Nephron (organoid): ENCODE data around the gene TMC7.
"Not testable (repeated sequence)": the region's sequence is repeated elsewhere in the genome, so short reads cannot be mapped to it uniquely, and the experiment has no call there.

Experiments
- H3K27ac Mint-ChIP-seq, 3 experiments: 2 replicates each; pipeline ENCODE4 v1.8.0; 2020; ENCODE audit warnings: mixed read lengths in 3 of 3, mild to moderate bottlenecking in 2 of 3, moderate library complexity in 1 of 3
- H3K27me3 Mint-ChIP-seq: 2 replicates; pipeline ENCODE4 v1.8.0; 2021; ENCODE audit warnings: low read depth, mild to moderate bottlenecking, moderate library complexity, mixed read lengths
- H3K36me3 Mint-ChIP-seq: 2 replicates; pipeline ENCODE4 v1.8.0; 2020; ENCODE audit warnings: low read depth, mixed read lengths
- H3K4me1 Mint-ChIP-seq: 2 replicates; pipeline ENCODE4 v1.8.0; 2020; ENCODE audit warnings: mixed read lengths
- H3K4me3 Mint-ChIP-seq, 3 experiments: 2 replicates each; pipeline ENCODE4 v1.8.0; 2020; ENCODE audit warnings: mild to moderate bottlenecking in 3 of 3, mixed read lengths in 3 of 3, moderate library complexity in 2 of 3
- H3K9me3 Mint-ChIP-seq: 2 replicates; pipeline ENCODE4 v1.8.0; 2020; ENCODE audit warnings: mixed read lengths
- TF ChIP-seq, protein P1 (sequence below), 3 experiments: fragments of 200-600 bp; sonication (generic); IDR thresholded peaks; one replicate each; pipeline ENCODE4 v1.5.0; 2021; ENCODE audit warnings: antibody characterized with exemption in 3 of 3; ENCODE audit not compliant: unreplicated experiment in 3 of 3

TMC7 gene

DNA sequence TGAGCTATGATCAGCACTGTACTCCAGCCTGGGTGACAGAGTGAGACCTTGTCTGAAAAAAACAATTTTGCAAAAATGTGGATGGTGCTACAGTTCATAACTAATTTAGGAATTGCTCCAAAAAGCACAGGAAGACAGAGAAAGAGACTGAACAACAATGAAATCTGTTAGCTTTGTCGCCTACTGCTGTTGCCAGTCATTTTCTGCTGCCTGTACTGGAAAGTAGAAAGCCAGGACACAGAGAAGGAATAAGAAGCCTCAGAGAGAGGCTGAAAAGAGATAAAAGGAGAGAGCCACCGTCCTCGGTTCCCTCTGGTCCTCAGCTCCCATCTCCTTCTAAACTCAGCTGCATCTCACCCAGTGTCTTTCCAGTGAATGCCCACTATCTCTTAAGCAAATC is 8.6 kb upstream of the TMC7 start:
- Mint-ChIP-seq H3K4me1 (no peaks in the 10 kb centered on the region), H3K4me3 (no peak overlapping the region), H3K36me3 (no peaks in the 10 kb centered on the region), H3K27me3 (peaks cover 14% of the 10 kb centered on the region), H3K27ac (no peak overlapping the region), H3K9me3 (no peaks in the 10 kb centered on the region)
- TF ChIP-seq, protein P1, sequence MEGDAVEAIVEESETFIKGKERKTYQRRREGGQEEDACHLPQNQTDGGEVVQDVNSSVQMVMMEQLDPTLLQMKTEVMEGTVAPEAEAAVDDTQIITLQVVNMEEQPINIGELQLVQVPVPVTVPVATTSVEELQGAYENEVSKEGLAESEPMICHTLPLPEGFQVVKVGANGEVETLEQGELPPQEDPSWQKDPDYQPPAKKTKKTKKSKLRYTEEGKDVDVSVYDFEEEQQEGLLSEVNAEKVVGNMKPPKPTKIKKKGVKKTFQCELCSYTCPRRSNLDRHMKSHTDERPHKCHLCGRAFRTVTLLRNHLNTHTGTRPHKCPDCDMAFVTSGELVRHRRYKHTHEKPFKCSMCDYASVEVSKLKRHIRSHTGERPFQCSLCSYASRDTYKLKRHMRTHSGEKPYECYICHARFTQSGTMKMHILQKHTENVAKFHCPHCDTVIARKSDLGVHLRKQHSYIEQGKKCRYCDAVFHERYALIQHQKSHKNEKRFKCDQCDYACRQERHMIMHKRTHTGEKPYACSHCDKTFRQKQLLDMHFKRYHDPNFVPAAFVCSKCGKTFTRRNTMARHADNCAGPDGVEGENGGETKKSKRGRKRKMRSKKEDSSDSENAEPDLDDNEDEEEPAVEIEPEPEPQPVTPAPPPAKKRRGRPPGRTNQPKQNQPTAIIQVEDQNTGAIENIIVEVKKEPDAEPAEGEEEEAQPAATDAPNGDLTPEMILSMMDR (IDR thresholded peaks at IDR 0.05; ENCODE audit: unreplicated experiment in 3 of 3) = no peak

DNA sequence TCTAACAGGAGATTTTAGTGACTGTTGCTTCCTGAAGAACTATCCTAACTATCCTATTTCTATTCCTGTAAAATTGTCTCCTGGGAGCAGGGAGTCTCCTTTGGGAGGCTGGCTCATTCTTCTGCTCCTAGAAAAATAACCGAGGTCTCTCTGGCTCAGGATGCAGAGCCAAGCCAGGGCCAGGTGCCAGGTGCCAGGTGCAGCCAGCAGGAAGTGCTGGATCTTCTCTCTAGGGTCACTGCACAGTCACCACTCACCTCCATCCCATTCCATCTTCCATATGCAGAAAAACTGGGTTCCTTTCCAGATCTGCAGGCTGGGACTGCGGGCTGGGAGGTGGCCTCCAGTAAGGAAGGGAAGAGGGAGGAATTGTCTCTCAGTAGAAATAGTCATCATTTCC is 3.8 kb upstream of the TMC7 start:
- H3K4me1 Mint-ChIP-seq = no peaks in the 10 kb centered on the region
- peaks cover 18% of the 10 kb centered on the region for H3K27me3 Mint-ChIP-seq
- no peak overlapping the region for H3K27ac Mint-ChIP-seq
- H3K36me3 Mint-ChIP-seq = no peaks in the 10 kb centered on the region
- TF ChIP-seq, protein P1 (IDR thresholded peaks at IDR 0.05; ENCODE audit: unreplicated experiment in 3 of 3) = no peak
- no peak overlapping the region for H3K4me3 Mint-ChIP-seq
- H3K9me3 Mint-ChIP-seq = no peaks in the 10 kb centered on the region

DNA sequence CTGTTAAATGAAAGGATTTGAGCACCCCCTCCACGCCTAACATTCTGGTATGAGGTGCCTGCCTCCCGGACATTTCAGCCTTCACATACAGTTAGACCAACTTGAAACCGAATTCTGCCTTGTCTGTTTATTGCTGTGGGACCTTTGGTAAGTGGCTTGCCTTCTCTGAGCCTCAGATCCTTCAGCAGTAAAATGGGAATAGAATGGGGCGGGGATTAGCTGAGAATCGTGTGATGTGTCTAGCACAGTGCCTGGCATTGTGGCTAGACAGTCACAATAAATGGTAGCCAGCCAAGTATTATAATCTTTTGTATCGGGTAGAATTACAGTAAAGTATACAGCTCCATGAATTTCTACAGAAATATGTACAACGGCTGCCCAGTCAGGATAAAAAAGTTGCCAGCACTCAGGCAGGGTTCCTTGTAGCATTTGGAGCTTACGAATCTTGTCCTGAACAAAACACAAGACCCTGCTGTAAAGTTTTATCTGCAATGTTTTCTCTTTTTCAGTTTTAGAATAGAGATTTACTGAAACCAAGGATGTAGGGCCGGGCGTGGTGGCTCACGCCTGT is 786 bp downstream of the TMC7 start:
- Mint-ChIP-seq H3K36me3 (no peaks in the 10 kb centered on the region), H3K4me1 (no peaks in the 10 kb centered on the region), H3K9me3 (no peaks in the 10 kb centered on the region), H3K27me3 (peaks cover 4% of the 10 kb centered on the region), H3K27ac (peak overlapping the region in 1 of 3 experiments; percentile 22), H3K4me3 (peak overlapping the region; percentile 77 to 84 (median 80))
- TF ChIP-seq, protein P1 (IDR thresholded peaks at IDR 0.05; ENCODE audit: unreplicated experiment in 3 of 3) = no peak

DNA sequence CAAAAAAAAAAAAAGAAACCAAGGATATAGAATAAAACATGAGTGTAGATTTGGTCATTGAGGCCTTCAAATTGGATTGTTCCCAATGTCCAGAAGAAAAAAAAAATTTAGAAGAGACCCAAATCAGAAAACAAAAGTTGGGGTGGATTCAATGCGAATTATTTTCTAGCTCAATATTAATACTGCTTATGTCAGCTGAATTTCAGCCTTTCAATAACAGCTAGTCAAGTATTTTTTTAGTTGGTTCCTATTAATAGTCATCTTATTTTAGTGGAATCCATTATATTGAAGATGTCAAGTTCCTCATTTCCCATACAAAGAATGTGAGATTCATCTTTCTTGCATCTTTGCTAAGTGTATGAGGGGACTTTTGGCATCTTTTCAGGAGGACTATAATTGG is 1.5 kb downstream of the TMC7 start:
- not testable (repeated sequence) for H3K4me1 Mint-ChIP-seq, H3K9me3 Mint-ChIP-seq, H3K27me3 Mint-ChIP-seq

DNA sequence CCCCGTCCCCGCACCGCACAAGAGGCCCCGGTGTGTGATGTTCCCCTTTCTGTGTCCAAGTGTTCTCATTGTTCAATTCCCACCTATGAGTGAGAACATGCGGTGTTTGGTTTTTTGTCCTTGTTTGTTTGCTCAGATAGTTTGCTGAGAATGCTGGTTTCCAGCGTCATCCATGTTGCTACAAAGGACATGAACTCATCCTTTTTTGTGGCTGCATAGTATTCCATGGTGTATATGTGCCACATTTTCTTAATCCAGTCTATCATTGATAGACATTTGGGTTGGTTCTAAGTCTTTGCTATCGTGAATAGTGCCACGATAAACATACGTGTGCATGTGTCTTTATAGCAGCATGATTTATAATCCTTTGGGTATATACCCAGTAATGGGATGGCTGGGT is 8.0 kb downstream of the TMC7 start:
- H3K4me3 Mint-ChIP-seq, H3K4me1 Mint-ChIP-seq, H3K36me3 Mint-ChIP-seq, H3K27ac Mint-ChIP-seq, H3K27me3 Mint-ChIP-seq, H3K9me3 Mint-ChIP-seq: not testable (repeated sequence)

More for the DNA sequence above, 1.5 kb downstream of the TMC7 start:
- H3K4me3 Mint-ChIP-seq, H3K27ac Mint-ChIP-seq, H3K36me3 Mint-ChIP-seq: not testable (repeated sequence)

DNA sequence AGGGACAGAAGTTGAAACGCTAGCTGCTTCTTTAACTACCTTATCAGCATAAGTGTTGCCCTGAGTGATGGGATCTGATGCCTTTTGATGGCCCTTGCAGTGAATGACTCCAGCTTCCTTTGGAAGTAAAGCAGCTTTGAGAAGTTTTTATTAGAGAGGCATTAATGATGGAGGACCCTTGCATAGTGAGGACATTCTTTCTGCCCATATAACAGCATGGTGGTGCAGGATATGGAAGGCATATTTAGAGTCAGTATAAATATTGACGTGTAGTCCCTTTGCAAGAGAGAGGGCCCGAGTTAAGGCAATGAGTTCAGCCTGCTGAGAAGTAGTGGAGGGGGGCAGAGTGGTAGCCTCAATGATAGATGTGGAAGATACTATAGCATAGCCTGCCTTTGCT is 9.8 kb downstream of the TMC7 start:
- H3K4me3 Mint-ChIP-seq, H3K9me3 Mint-ChIP-seq, H3K4me1 Mint-ChIP-seq, H3K36me3 Mint-ChIP-seq, H3K27ac Mint-ChIP-seq, H3K27me3 Mint-ChIP-seq: not testable (repeated sequence)

DNA sequence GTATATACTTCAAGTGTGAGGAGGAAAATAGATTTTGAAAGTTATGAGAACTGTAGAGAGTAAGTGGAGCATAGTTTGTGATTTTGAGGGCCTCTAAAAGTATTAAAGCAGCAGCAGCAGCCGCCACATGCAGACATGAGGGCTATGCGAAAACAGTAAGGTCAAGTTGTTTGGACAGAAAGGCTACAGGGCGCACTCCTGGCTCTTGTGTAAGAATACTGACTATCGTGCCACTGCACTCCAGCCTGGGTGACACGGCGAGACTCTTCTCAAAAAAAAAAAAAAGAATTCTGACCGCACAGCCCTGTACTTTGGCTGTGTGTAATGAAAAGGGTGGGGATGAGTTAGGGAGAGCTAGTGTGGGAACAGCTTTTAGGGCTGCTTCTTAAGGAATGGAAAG is 10.4 kb downstream of the TMC7 start:
- H3K27me3 Mint-ChIP-seq, H3K4me1 Mint-ChIP-seq, H3K27ac Mint-ChIP-seq, H3K9me3 Mint-ChIP-seq, H3K4me3 Mint-ChIP-seq, H3K36me3 Mint-ChIP-seq: not testable (repeated sequence)

DNA sequence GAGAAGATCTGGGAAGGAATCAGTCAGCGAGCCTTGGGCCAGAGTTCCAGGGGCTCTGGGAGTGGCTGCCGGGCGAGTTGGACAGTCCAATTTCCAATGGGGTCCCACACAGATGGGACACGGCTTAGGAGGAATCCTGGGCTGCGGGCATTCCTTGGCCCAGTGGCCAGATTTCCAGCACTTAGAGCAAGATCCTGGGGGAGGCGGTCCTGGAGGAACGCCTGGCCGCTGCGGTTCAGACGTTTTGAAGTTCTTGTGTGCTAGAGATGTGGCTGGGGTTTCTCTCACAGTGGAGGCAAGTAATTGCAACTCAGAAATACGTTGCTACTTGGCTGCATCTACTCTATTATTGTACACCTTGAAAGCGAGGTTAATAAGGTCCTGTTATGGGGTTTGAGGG is 11.7 kb downstream of the TMC7 start:
- not testable (repeated sequence) for H3K4me3 Mint-ChIP-seq, H3K36me3 Mint-ChIP-seq, H3K27ac Mint-ChIP-seq, H3K27me3 Mint-ChIP-seq, H3K4me1 Mint-ChIP-seq, H3K9me3 Mint-ChIP-seq

DNA sequence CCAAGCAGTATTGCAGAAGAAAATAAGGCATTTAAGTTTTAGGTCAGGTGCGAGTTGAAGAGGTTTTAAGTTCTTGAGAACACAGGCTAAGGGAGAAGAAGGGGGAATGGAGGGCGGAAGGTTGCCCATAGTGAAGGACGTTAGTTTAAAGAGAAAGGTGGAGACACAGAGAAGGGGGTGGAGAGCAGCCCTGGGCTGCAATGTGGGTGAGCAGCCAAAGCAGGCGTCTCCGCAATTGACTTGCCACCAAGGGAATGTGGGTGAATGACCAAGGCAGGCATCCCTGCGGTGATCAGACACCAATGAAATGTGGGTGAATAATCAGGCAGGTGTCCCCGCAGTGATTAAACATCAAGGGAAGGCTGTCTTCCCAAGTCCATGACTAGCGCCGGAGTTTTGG is 12.8 kb downstream of the TMC7 start:
- not testable (repeated sequence) for H3K27ac Mint-ChIP-seq, H3K4me3 Mint-ChIP-seq, H3K4me1 Mint-ChIP-seq, H3K27me3 Mint-ChIP-seq, H3K36me3 Mint-ChIP-seq, H3K9me3 Mint-ChIP-seq

DNA sequence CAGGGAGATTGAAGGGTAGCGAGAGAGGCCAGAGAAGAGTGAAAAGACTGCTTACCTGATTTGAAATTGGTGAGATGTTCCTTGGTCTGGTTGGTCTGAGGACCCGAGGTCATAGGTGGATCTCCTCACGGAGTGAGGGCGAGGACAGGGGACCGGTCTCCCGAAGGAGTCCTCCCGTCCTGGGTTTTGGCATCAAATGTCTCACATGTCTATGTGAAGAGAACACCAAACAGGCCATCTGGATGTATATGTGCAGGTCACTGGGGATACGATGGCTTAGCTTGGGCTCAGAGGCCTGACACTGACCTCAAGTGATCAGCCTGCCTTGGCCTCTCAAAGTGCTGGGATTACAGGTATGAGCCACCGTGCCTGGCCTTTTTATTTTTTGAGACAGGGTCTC is 13.3 kb downstream of the TMC7 start:
- not testable (repeated sequence) for H3K4me3 Mint-ChIP-seq, H3K27ac Mint-ChIP-seq, H3K36me3 Mint-ChIP-seq, H3K27me3 Mint-ChIP-seq, H3K4me1 Mint-ChIP-seq, H3K9me3 Mint-ChIP-seq
